Nephron (organoid): ENCODE data around the gene ZNF48.
A peak's percentile ranks its signal among the peaks of the same experiment; 100 is the strongest.

Experiments used
- H3K27ac Mint-ChIP-seq, 3 experiments: 2 replicates each; pipeline ENCODE4 v1.8.0; 2020; ENCODE audit warnings: mixed read lengths in 3 of 3, mild to moderate bottlenecking in 2 of 3, moderate library complexity in 1 of 3
- H3K27me3 Mint-ChIP-seq: 2 replicates; pipeline ENCODE4 v1.8.0; 2021; ENCODE audit warnings: low read depth, mild to moderate bottlenecking, moderate library complexity, mixed read lengths
- H3K36me3 Mint-ChIP-seq: 2 replicates; pipeline ENCODE4 v1.8.0; 2020; ENCODE audit warnings: low read depth, mixed read lengths
- H3K4me1 Mint-ChIP-seq: 2 replicates; pipeline ENCODE4 v1.8.0; 2020; ENCODE audit warnings: mixed read lengths
- H3K4me3 Mint-ChIP-seq, 3 experiments: 2 replicates each; pipeline ENCODE4 v1.8.0; 2020; ENCODE audit warnings: mild to moderate bottlenecking in 3 of 3, mixed read lengths in 3 of 3, moderate library complexity in 2 of 3
- H3K9me3 Mint-ChIP-seq: 2 replicates; pipeline ENCODE4 v1.8.0; 2020; ENCODE audit warnings: mixed read lengths
- TF ChIP-seq, protein P1 (sequence below), 3 experiments: fragments of 200-600 bp; sonication (generic); IDR thresholded peaks; one replicate each; pipeline ENCODE4 v1.5.0; 2021; ENCODE audit warnings: antibody characterized with exemption in 3 of 3; ENCODE audit not compliant: unreplicated experiment in 3 of 3

The ZNF48 gene

DNA sequence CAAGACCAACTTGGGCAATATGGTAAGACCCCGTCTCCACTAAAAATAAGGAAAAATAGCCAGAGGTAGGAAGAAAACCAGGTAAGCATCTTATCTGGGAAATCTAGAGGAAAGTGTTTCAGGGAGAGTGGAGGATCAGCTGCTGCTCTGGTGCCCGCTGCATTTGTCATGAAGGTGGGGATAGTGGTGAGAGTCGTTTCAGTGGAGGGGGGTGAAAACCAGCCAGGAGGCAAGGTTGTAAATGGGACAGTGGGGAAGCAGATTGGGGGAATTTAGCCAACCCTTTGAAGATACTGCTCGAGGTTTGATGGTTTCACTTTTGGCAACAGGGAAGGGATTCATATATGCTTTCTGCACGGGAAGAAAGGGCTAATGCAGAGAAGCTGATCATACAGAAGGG, 25.8 kb downstream of the ZNF48 start:
- Mint-ChIP-seq H3K27me3 (peaks cover 3% of the 10 kb centered on the region), H3K27ac (peak overlapping the region in 1 of 3 experiments; percentile 27), H3K4me1 (no peaks in the 10 kb centered on the region)

DNA sequence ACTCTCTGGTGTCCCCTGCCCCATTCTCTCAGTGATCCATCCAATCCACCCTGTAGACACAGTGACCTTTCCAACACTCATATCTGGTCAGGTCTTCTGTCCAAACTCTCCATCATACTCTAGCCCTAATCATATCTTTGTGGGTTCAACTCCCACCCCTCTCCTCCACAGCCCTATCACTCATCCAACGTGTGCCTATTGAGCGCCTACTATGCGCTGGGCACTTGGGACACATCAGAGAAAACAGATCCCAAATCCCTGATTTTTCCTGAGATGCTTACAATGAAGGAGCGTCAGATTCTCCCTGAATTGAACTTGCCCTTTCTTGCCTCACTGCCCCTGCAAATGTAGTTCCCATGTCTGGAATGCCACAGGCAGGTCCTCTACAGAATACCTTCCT, 32.8 kb downstream of the ZNF48 start:
- Mint-ChIP-seq H3K4me3 (peak overlapping the region; percentile 11 to 72 (median 61)), H3K27ac (no peak overlapping the region), H3K36me3 (peaks cover 30% of the 10 kb centered on the region), H3K9me3 (no peaks in the 10 kb centered on the region), H3K27me3 (no peaks in the 10 kb centered on the region), H3K4me1 (no peaks in the 10 kb centered on the region)
- TF ChIP-seq, protein P1, sequence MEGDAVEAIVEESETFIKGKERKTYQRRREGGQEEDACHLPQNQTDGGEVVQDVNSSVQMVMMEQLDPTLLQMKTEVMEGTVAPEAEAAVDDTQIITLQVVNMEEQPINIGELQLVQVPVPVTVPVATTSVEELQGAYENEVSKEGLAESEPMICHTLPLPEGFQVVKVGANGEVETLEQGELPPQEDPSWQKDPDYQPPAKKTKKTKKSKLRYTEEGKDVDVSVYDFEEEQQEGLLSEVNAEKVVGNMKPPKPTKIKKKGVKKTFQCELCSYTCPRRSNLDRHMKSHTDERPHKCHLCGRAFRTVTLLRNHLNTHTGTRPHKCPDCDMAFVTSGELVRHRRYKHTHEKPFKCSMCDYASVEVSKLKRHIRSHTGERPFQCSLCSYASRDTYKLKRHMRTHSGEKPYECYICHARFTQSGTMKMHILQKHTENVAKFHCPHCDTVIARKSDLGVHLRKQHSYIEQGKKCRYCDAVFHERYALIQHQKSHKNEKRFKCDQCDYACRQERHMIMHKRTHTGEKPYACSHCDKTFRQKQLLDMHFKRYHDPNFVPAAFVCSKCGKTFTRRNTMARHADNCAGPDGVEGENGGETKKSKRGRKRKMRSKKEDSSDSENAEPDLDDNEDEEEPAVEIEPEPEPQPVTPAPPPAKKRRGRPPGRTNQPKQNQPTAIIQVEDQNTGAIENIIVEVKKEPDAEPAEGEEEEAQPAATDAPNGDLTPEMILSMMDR (IDR thresholded peaks at IDR 0.05; ENCODE audit: unreplicated experiment in 3 of 3) = no peak

More for the DNA sequence above, 25.8 kb downstream of the ZNF48 start:
- no peaks in the 10 kb centered on the region for H3K9me3 Mint-ChIP-seq
- no peak overlapping the region for H3K4me3 Mint-ChIP-seq
- TF ChIP-seq, protein P1 (IDR thresholded peaks at IDR 0.05; ENCODE audit: unreplicated experiment in 3 of 3) = no peak
- peaks cover 49% of the 10 kb centered on the region for H3K36me3 Mint-ChIP-seq

- H3K9me3 Mint-ChIP-seq = no peaks in the 10 kb centered on the region
- H3K36me3 Mint-ChIP-seq = peaks cover 21% of the 10 kb centered on the region
- no peak overlapping the region for H3K4me3 Mint-ChIP-seq
- no peaks in the 10 kb centered on the region for H3K27me3 Mint-ChIP-seq
- TF ChIP-seq, protein P1 (IDR thresholded peaks at IDR 0.05; ENCODE audit: unreplicated experiment in 3 of 3) = no peak
- H3K4me1 Mint-ChIP-seq = no peaks in the 10 kb centered on the region
- H3K27ac Mint-ChIP-seq = peak overlapping the region; percentile 2 to 34 (median 26)
These were observed 34.1 kb downstream of the ZNF48 start for GRCh38 chr16:30429418-30429677.

DNA sequence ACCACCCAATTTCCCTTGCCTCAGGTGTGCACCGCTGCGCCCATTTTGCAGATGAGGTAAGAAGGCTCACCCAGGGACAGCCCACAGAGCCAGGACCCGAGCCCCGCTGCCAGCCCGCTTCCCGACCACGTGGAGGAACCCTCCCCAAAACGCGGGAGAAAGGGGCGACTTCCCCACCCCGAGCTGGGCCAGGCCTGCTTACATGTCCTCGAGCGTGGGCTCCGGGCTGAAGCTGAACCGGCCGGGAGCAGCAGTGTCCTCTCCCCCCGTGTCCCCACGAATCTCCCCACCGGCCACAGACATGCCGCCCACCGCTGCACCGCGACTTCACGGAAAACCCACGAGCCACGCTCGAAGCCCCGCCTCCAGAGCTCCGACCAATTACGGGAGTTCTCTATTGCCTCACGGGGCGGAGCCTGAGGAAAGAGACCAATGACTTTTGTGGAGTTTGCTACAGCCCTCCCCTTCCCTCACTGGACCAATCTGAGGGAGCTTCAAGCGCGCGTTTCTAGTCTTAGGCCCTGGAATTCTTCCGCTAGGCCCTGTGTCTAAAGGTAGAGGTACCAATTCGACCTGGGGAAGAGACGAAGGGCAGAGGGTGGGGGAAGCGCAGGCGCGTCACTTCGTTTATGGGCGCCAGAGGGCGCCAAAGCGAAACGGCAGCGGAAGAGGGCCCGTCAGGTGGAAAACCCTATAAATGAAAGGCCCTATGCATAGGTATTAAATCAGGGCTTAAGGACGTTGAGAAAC, 34.6 kb downstream of the ZNF48 start, which contains the start of gene DCTPP1:
Gene DCTPP1, minus strand, starts transcription at position 353 of the 750 bp plus-strand sequence. Its CDS starts 50 bp downstream, at position 303.
- H3K36me3 Mint-ChIP-seq = peaks cover 16% of the 10 kb centered on the region

DNA sequence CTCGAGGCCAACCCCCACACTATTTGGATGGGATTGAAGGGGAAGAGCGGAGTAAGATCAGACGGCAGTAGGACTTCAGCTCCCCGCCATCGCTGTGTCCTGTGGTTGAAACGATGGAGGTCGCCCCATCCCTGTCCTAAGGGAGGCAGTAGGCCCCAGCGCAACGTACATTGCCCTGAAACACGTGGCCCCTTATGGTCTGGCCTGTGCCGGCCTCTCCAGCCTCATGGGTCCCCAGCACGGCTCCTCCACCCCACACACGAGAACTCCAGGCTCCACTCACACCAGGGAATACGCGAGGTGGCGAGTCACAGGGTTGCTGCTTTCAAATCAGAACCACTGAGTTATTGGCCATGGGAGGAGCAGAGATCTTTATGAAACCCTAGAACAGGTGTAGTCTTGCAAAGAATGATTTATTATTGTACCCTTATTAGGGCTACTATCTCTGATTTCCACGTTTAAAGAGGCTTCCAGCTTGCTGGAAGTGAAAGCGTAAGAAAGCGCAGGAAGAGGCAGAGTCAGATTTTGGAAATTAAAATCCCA, 35.3 kb downstream of the ZNF48 start:
- H3K27me3 Mint-ChIP-seq = peaks cover 4% of the 10 kb centered on the region
- H3K27ac Mint-ChIP-seq = no peak overlapping the region
- H3K4me3 Mint-ChIP-seq = no peak overlapping the region
- H3K4me1 Mint-ChIP-seq = no peaks in the 10 kb centered on the region
- TF ChIP-seq, protein P1 (IDR thresholded peaks at IDR 0.05; ENCODE audit: unreplicated experiment in 3 of 3) = peak in 1 of 3 experiments; percentile 54
- no peaks in the 10 kb centered on the region for H3K9me3 Mint-ChIP-seq
- peaks cover 15% of the 10 kb centered on the region for H3K36me3 Mint-ChIP-seq

More for the DNA sequence above, 34.6 kb downstream of the ZNF48 start, which contains the start of gene DCTPP1:
- peaks cover 2% of the 10 kb centered on the region for H3K27me3 Mint-ChIP-seq
- TF ChIP-seq, protein P1 (IDR thresholded peaks at IDR 0.05; ENCODE audit: unreplicated experiment in 3 of 3) = peak; percentile 77 to 88 (median 81)
- H3K9me3 Mint-ChIP-seq = no peaks in the 10 kb centered on the region
- H3K4me1 Mint-ChIP-seq = no peaks in the 10 kb centered on the region
- no peak within 1 kb of the TSS for H3K4me3 Mint-ChIP-seq
- peak within 1 kb of the TSS; percentile 2 to 34 (median 26) for H3K27ac Mint-ChIP-seq

GRCh38 chr16:30434852-30435251, 39.6 kb downstream of the ZNF48 start:
- no peaks in the 10 kb centered on the region for H3K9me3 Mint-ChIP-seq
- no peak overlapping the region for H3K27ac Mint-ChIP-seq
- no peak overlapping the region for H3K4me3 Mint-ChIP-seq
- no peaks in the 10 kb centered on the region for H3K36me3 Mint-ChIP-seq
- H3K4me1 Mint-ChIP-seq = no peaks in the 10 kb centered on the region
- TF ChIP-seq, protein P1 (IDR thresholded peaks at IDR 0.05; ENCODE audit: unreplicated experiment in 3 of 3) = no peak
- H3K27me3 Mint-ChIP-seq = peaks cover 4% of the 10 kb centered on the region
